H9 (cell line): ENCODE measurements around the gene MARCHF3. TPM values are rescaled to one million over a fixed set of nuclear protein-coding genes. Genes with fewer than 3 reads are reported as not detected.

Experiments
- DNase-seq: peaks from one replicate; pipeline ENCODE4 v3.0.0-alpha.2; 2017
- H2AFZ ChIP-seq: one replicate; pipeline ENCODE4 v1.6.1; 2013; ENCODE audit warnings: mild to moderate bottlenecking, low read length, control low read depth, moderate library complexity
- H2AK5ac ChIP-seq: 2 replicates; pipeline ENCODE4 v1.6.1; 2013; ENCODE audit warnings: low read length, control low read depth, mixed read lengths; ENCODE audit not compliant: insufficient read length
- H2BK120ac ChIP-seq: one replicate; pipeline ENCODE4 v1.6.1; 2013; ENCODE audit warnings: low read depth, mild to moderate bottlenecking, low read length, control low read depth, inconsistent platforms; ENCODE audit not compliant: poor library complexity, severe bottlenecking
- H2BK12ac ChIP-seq: 2 replicates; pipeline ENCODE4 v1.6.1; 2013; ENCODE audit warnings: low read length, control low read depth, mixed read lengths, low read depth; ENCODE audit not compliant: insufficient read length
- H2BK15ac ChIP-seq: 2 replicates; pipeline ENCODE4 v1.6.1; 2013; ENCODE audit warnings: low read depth, low read length, control low read depth
- H2BK20ac ChIP-seq: one replicate; pipeline ENCODE4 v1.6.1; 2013; ENCODE audit warnings: low read depth, mild to moderate bottlenecking, low read length, control low read depth, inconsistent platforms; ENCODE audit not compliant: poor library complexity, severe bottlenecking
- H2BK5ac ChIP-seq: 2 replicates; pipeline ENCODE4 v1.6.1; 2013; ENCODE audit warnings: low read length, control low read depth, mixed read lengths; ENCODE audit not compliant: insufficient read length
- H3K14ac ChIP-seq: 2 replicates; pipeline ENCODE4 v1.6.1; 2013; ENCODE audit warnings: low read length, control low read depth; ENCODE audit not compliant: insufficient read depth
- H3K18ac ChIP-seq: 2 replicates; pipeline ENCODE4 v1.6.1; 2013; ENCODE audit warnings: low read depth, mild to moderate bottlenecking, mixed read lengths, low read length, control low read depth; ENCODE audit not compliant: insufficient read length
- H3K23ac ChIP-seq: 2 replicates; pipeline ENCODE4 v1.6.1; 2013; ENCODE audit warnings: low read length, control low read depth, mixed read lengths, low read depth; ENCODE audit not compliant: insufficient read length
- H3K23me2 ChIP-seq: 2 replicates; pipeline ENCODE4 v1.6.1; 2013; ENCODE audit warnings: low read depth, mild to moderate bottlenecking, mixed read lengths, low read length, control low read depth; ENCODE audit not compliant: insufficient read length, poor library complexity, severe bottlenecking
- H3K27ac ChIP-seq: 2 replicates; pipeline ENCODE4 v1.5.1; 2013; ENCODE audit warnings: low read length, control low read depth, mixed read lengths, low read depth; ENCODE audit not compliant: insufficient read length
- H3K27me3 ChIP-seq: 2 replicates; pipeline ENCODE4 v1.6.1; 2013; ENCODE audit warnings: low read length, control low read depth, inconsistent platforms; ENCODE audit not compliant: insufficient read depth
- H3K4ac ChIP-seq: 2 replicates; pipeline ENCODE4 v1.6.1; 2013; ENCODE audit warnings: low read depth, mild to moderate bottlenecking, control low read depth, inconsistent platforms, low read length, moderate library complexity
- H3K4me1 ChIP-seq: 2 replicates; pipeline ENCODE4 v1.6.1; 2013; ENCODE audit warnings: low read length, control low read depth, inconsistent platforms; ENCODE audit not compliant: insufficient read depth
- H3K4me2 ChIP-seq: 2 replicates; pipeline ENCODE4 v1.6.1; 2013; ENCODE audit warnings: low read length, control low read depth, mixed read lengths; ENCODE audit not compliant: insufficient read length, insufficient read depth
- H3K56ac ChIP-seq: 2 replicates; pipeline ENCODE4 v1.6.1; 2013; ENCODE audit warnings: low read depth, mild to moderate bottlenecking, mixed read lengths, low read length, control low read depth; ENCODE audit not compliant: insufficient read length
- H3K79me1 ChIP-seq: 2 replicates; pipeline ENCODE4 v1.6.1; 2013; ENCODE audit warnings: low read depth, mild to moderate bottlenecking, moderate library complexity, low read length, control low read depth, inconsistent platforms; ENCODE audit not compliant: insufficient read depth, poor library complexity, severe bottlenecking
- H3K79me2 ChIP-seq: 2 replicates; pipeline ENCODE4 v1.6.1; 2013; ENCODE audit warnings: low read length, control low read depth, inconsistent platforms; ENCODE audit not compliant: insufficient read depth
- H3K9ac ChIP-seq: 2 replicates; pipeline ENCODE4 v1.6.1; 2013; ENCODE audit warnings: low read length, control low read depth, mixed read lengths; ENCODE audit not compliant: insufficient read length; ENCODE audit errors: extremely low read depth
- H3K9me3 ChIP-seq: one replicate; pipeline ENCODE4 v1.6.1; 2013; ENCODE audit warnings: low read depth, low read length, inconsistent platforms; ENCODE audit not compliant: control insufficient read depth
- H3T11ph ChIP-seq: one replicate; pipeline ENCODE4 v1.6.1; 2013; ENCODE audit warnings: mild to moderate bottlenecking, low read length, control low read depth, inconsistent platforms
- H4K20me1 ChIP-seq: one replicate; pipeline ENCODE4 v1.6.1; 2013; ENCODE audit not compliant: control insufficient read depth, insufficient read length, insufficient read depth
- H4K5ac ChIP-seq: 2 replicates; pipeline ENCODE4 v1.6.1; 2013; ENCODE audit warnings: low read depth, mild to moderate bottlenecking, mixed read lengths, low read length, control low read depth; ENCODE audit not compliant: insufficient read length
- H4K8ac ChIP-seq: replicated peaks from 2 replicates; pipeline ENCODE4 v1.6.1; 2013; ENCODE audit warnings: low read length, control low read depth, mixed read lengths, low read depth; ENCODE audit not compliant: insufficient read length
- H4K91ac ChIP-seq: 2 replicates; pipeline ENCODE4 v1.6.1; 2013; ENCODE audit warnings: low read depth, mild to moderate bottlenecking, moderate library complexity, mixed read lengths, low read length, control low read depth; ENCODE audit not compliant: insufficient read length
- H3K27ac Mint-ChIP-seq, 3 experiments: 2 replicates in 2 of 3; 3 replicates in 1 of 3; pipeline ENCODE4 v1.8.0; 2020 to 2021; ENCODE audit warnings: mixed read lengths in 3 of 3, mild to moderate bottlenecking in 1 of 3, moderate library complexity in 1 of 3
- H3K27me3 Mint-ChIP-seq: 2 replicates; pipeline ENCODE4 v1.8.0; 2021; ENCODE audit warnings: low read depth, mild to moderate bottlenecking, moderate library complexity, mixed read lengths
- H3K36me3 Mint-ChIP-seq, 3 experiments: 2 replicates in 2 of 3; 3 replicates in 1 of 3; pipeline ENCODE4 v1.8.0; 2020 to 2021; ENCODE audit warnings: low read depth in 3 of 3, mixed read lengths in 3 of 3; ENCODE audit not compliant: insufficient read depth in 1 of 3
- H3K4me1 Mint-ChIP-seq, 2 experiments: 2 replicates each; pipeline ENCODE4 v1.8.0; 2020; ENCODE audit warnings: mixed read lengths in 2 of 2
- H3K4me3 Mint-ChIP-seq, 2 experiments: 2 replicates in 1 of 2; 3 replicates in 1 of 2; pipeline ENCODE4 v1.8.0; 2020 to 2021; ENCODE audit warnings: mild to moderate bottlenecking in 2 of 2, mixed read lengths in 2 of 2, moderate library complexity in 1 of 2
- H3K9me3 Mint-ChIP-seq, 2 experiments: 2 replicates in 1 of 2; 3 replicates in 1 of 2; pipeline ENCODE4 v1.8.0; 2020; ENCODE audit warnings: mild to moderate bottlenecking in 2 of 2, mixed read lengths in 2 of 2, moderate library complexity in 1 of 2
- WGBS: extraction: QIAGEN DNeasy Blood & Tissue Kit; methylation state at CpG from one replicate; pipeline ENCODE4 v1.1.7; 2013; ENCODE audit warnings: missing lambda C conversion rate, low lambda C conversion rate, mixed read lengths; ENCODE audit not compliant: insufficient read length; ENCODE audit errors: extremely low coverage; 5-methylcytosine and 5-hydroxymethylcytosine counted together
- total RNA-seq: library from RNA; stranded (reverse); gene quantifications from 2 replicates; pipeline ENCODE4 v1.2.1, GENCODE V29; 2021
- TF ChIP-seq, protein P1 (sequence below): fragments of 200-600 bp; sonication (generic); conservative IDR thresholded peaks from 3 replicates; pipeline ENCODE4 v1.8.0; 2021; ENCODE audit warnings: antibody characterized with exemption, mild to moderate bottlenecking

MARCHF3 gene
- total RNA-seq, 1 experiment from 2014 or later: 17.7 TPM

DNA sequence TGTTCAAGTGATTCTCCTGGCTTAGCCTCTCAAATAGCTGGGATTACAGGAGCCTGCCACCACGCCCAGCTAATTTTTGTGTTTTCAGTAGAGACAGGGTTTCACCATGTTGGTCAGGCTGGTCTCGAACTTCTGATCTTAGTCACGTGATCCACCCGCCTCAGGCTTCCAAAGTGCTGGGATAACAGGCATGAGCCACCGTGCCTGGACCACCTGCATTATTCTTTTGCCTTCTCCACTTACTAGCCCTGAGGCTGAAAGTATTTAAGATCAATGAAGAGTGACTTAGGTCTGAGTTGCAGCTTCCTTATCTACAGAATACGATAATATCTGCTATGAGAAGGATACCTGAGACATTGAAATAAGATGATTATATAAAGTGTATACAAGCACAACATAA, 129.6 kb downstream of the MARCHF3 start:
- Histone ChIP-seq H3K23ac (no peak overlapping the region), H3K4me2 (no peak overlapping the region), H3K79me1 (no peaks in the 10 kb centered on the region), H3K27ac (no peak overlapping the region), H2BK5ac (no peak overlapping the region), H3K23me2 (no peaks in the 10 kb centered on the region), H3K9ac (no peak overlapping the region), H3K14ac (no peak overlapping the region), H2BK12ac (no peak overlapping the region), H3K4me1 (no peaks in the 10 kb centered on the region; the same call in 1 of the 2 replicates), H3K9me3 (no peaks in the 10 kb centered on the region), H2BK20ac (no peak overlapping the region), H3K27me3 (no peaks in the 10 kb centered on the region), H2AK5ac (no peak overlapping the region), H4K91ac (no peak overlapping the region), H2AFZ (no peak overlapping the region), H2BK15ac (no peak overlapping the region), H4K8ac (no peak overlapping the region), H4K20me1 (no peaks in the 10 kb centered on the region), H3K79me2 (no peaks in the 10 kb centered on the region), H3K18ac (no peak overlapping the region), H3K56ac (no peak overlapping the region), H2BK120ac (no peak overlapping the region), H3T11ph (no peak overlapping the region), H3K4ac (no peak overlapping the region), H4K5ac (no peak overlapping the region)
- Mint-ChIP-seq H3K27ac (no peak overlapping the region), H3K36me3 (peaks cover 9% of the 10 kb centered on the region in 3 experiments; a peak in 5 of 7 replicates), H3K27me3 (no peaks in the 10 kb centered on the region), H3K9me3 (peaks cover 2 to 3% of the 10 kb centered on the region in 2 experiments; a peak in 3 of 5 replicates), H3K4me1 (peaks cover 20 to 21% of the 10 kb centered on the region in 2 experiments), H3K4me3 (no peak overlapping the region)
- no peak for DNase-seq
- TF ChIP-seq, protein P1, sequence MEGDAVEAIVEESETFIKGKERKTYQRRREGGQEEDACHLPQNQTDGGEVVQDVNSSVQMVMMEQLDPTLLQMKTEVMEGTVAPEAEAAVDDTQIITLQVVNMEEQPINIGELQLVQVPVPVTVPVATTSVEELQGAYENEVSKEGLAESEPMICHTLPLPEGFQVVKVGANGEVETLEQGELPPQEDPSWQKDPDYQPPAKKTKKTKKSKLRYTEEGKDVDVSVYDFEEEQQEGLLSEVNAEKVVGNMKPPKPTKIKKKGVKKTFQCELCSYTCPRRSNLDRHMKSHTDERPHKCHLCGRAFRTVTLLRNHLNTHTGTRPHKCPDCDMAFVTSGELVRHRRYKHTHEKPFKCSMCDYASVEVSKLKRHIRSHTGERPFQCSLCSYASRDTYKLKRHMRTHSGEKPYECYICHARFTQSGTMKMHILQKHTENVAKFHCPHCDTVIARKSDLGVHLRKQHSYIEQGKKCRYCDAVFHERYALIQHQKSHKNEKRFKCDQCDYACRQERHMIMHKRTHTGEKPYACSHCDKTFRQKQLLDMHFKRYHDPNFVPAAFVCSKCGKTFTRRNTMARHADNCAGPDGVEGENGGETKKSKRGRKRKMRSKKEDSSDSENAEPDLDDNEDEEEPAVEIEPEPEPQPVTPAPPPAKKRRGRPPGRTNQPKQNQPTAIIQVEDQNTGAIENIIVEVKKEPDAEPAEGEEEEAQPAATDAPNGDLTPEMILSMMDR: no peak
- no CpG with 5 or more reads among the region's 6 CpGs for WGBS
